Kidney (tissue), 14 donors: ENCODE measurements around the gene NCKAP5. TPM values are rescaled to one million over a fixed set of nuclear protein-coding genes. Genes with fewer than 3 reads are reported as not detected.

Experiments
- DNase-seq, 5 donors: peaks; one replicate each; pipeline ENCODE4 v3.0.0-alpha.2; 2013 to 2020
- FAIRE-seq: peaks from 2 replicates; lab custom pipeline; 2012; peaks lifted over from hg19 to GRCh38; lab: Jason Lieb, UNC
- H3K27ac ChIP-seq, 2 donors: one replicate each; pipeline ENCODE4 v1.7.0; 2013; ENCODE audit warnings: low read depth in 2 of 2, low read length in 2 of 2, inconsistent platforms in 1 of 2
- H3K27me3 ChIP-seq: one replicate; pipeline ENCODE4 v1.7.1; 2013; ENCODE audit warnings: low read length, inconsistent platforms; ENCODE audit not compliant: control insufficient read depth, insufficient read depth
- H3K36me3 ChIP-seq, 3 donors: one replicate each; pipeline versions ENCODE4 v1.7.0 to v1.7.1; 2013; ENCODE audit warnings: low read length in 3 of 3, control low read depth in 1 of 3, inconsistent platforms in 1 of 3; ENCODE audit not compliant: insufficient read depth in 3 of 3, control insufficient read depth in 2 of 3
- H3K4me1 ChIP-seq, 3 donors: one replicate each; pipeline versions ENCODE4 v1.7.0 to v1.7.1; 2013; ENCODE audit warnings: low read length in 3 of 3, inconsistent platforms in 1 of 3, low read depth in 1 of 3; ENCODE audit not compliant: control insufficient read depth in 2 of 3, insufficient read depth in 2 of 3
- H3K4me3 ChIP-seq, 3 donors: one replicate each; pipeline versions ENCODE4 v1.7.0 to v1.8.1; 2013; ENCODE audit warnings: low read length in 3 of 3, control low read depth in 1 of 3, inconsistent platforms in 1 of 3
- H3K9ac ChIP-seq, 3 donors: one replicate each; pipeline versions ENCODE4 v1.7.0 to v1.7.1; 2013; ENCODE audit warnings: low read length in 3 of 3, control low read depth in 1 of 3, inconsistent platforms in 1 of 3
- H3K9me3 ChIP-seq, 3 donors: one replicate each; pipeline versions ENCODE4 v1.7.0 to v1.7.1; 2013; ENCODE audit warnings: low read length in 3 of 3, control low read depth in 1 of 3, inconsistent platforms in 1 of 3; ENCODE audit not compliant: control insufficient read depth in 2 of 3, insufficient read depth in 1 of 3
- CTCF ChIP-seq: IDR thresholded peaks from 3 replicates; pipeline ENCODE4 v1.5.1; 2012; ENCODE audit warnings: mild to moderate bottlenecking, moderate library complexity, borderline replicate concordance; ENCODE audit not compliant: insufficient read depth; ENCODE audit errors: extremely low read depth
- intact Hi-C: fragments of 100-400 bp; cut with DNase I; formaldehyde crosslinking; loops from one replicate; pipeline ENCODE4 v1.11.1; 2022
- polyA plus RNA-seq: library from polyadenylated mRNA; stranded (reverse); fragments of 350-450 nt; fragmentation: Illumina TruSeq; extraction: RNeasy Lipid Tissue Mini Kit (QIAGEN cat#74804); gene quantifications from one replicate; pipeline ENCODE4 v1.2.3, GENCODE V29; 2014; ENCODE audit warnings: low read depth, low replicate concordance; ENCODE audit not compliant: insufficient read depth
- total RNA-seq: library from RNA; stranded (reverse); fragmentation: NEBNext Ultra II Directional; extraction: Animal tissue kit (Norgen Biotek cat#: 25700); gene quantifications from one replicate; pipeline ENCODE4 v1.2.1, GENCODE V29; 2021
- donor health status: control.
- donor health status: control.
- donor health status: control.
- donor health status: control.
- donor health status: control.
- donor health status: DM: yes; HTN: yes; CAD: no.
- donor health status: Normal renal cell carcinoma (clear cell type).

Gene NCKAP5
- total and polyA plus RNA-seq, 2 donors from 2014 or later: 1.8 to 2.9 TPM

DNA sequence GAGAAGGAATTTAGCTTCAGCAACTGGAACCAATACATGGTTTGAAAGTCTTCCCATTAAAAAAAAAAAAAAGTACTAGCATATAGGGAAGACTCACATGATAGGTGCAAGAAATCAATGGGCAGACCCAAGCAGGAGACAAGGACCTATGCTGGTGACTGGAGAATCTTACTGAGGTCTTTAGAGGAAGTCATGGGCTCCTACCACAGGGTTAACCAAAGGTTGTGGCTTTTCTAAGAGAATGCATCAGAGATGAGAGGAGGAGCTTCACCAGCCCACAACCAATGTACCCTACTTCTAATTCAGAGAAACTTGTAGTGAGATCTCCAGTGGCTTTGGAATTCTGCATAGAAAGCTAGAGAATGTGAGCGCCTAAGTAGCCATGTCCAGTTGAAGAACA lies 207.4 kb downstream of the NCKAP5 start:
- Histone ChIP-seq H3K27me3 (no peaks in the 10 kb centered on the region), H3K4me3 (no peak overlapping the region), H3K9ac (no peak overlapping the region), H3K27ac (no peak overlapping the region), H3K4me1 (no peaks in the 10 kb centered on the region), H3K36me3 (no peaks in the 10 kb centered on the region), H3K9me3 (no peaks in the 10 kb centered on the region)
- no peak for DNase-seq
- intact Hi-C loops: no loop called here
- no peak for TF ChIP-seq CTCF
- FAIRE-seq: no peak

GRCh38 chr2:133360190-133360589 lies 208.1 kb downstream of the NCKAP5 start:
- intact Hi-C loops: no loop called here
- Histone ChIP-seq H3K9me3 (no peaks in the 10 kb centered on the region), H3K4me1 (no peaks in the 10 kb centered on the region), H3K9ac (no peak overlapping the region), H3K36me3 (no peaks in the 10 kb centered on the region), H3K27me3 (no peaks in the 10 kb centered on the region), H3K27ac (no peak overlapping the region), H3K4me3 (no peak overlapping the region)
- no peak for TF ChIP-seq CTCF
- no peak for DNase-seq
- FAIRE-seq: no peak

DNA sequence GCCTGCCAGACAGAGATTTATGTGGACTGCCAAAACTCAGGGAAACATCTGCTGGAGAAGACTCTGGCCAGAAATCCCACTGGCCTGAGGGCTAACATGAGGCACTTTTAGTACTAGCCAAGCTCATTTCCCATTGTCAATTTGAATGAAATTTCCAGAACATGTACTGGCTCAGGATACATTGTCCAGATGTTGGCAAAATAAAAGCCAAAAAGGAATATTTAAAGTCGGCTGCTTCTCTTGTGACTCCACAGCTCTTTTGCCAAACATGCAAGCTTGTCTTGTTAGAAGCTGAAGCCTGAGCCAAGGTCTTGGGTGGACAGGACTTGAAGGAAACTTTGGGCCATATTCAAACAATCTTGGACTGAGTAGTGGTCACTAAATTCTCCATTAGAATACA lies 215.5 kb downstream of the NCKAP5 start:
- no peaks in the 10 kb centered on the region for H3K27me3 ChIP-seq
- no peak for TF ChIP-seq CTCF
- H3K9ac ChIP-seq: no peak overlapping the region
- H3K36me3 ChIP-seq: no peaks in the 10 kb centered on the region
- H3K9me3 ChIP-seq: no peaks in the 10 kb centered on the region
- intact Hi-C loops: no loop called here
- DNase-seq (no peak), FAIRE-seq (no peak)
- H3K27ac ChIP-seq: no peak overlapping the region
- no peaks in the 10 kb centered on the region for H3K4me1 ChIP-seq
- no peak overlapping the region for H3K4me3 ChIP-seq

DNA sequence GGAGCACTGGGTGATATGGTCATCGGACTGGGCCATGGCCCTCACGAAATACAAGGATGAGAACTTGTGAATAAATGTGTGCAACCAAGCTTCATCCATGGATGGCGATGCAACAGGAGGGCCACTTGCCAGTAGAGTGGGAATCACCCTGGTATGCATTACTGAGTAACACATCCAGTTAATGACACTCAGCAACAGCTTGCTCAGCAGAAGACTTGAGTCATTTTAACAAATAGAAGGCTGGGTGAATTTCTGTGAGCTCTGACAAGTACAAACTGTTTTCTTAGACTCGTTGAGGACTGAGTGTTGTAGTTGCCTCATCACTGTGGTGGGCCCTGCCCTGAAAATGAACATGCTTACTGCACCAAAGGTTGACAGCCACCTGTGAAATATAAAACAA lies 221.6 kb downstream of the NCKAP5 start:
- Histone ChIP-seq H3K4me1 (no peaks in the 10 kb centered on the region), H3K36me3 (no peaks in the 10 kb centered on the region), H3K27me3 (no peaks in the 10 kb centered on the region), H3K4me3 (no peak overlapping the region), H3K9me3 (no peaks in the 10 kb centered on the region), H3K9ac (no peak overlapping the region), H3K27ac (no peak overlapping the region)
- FAIRE-seq (no peak), DNase-seq (no peak)
- intact Hi-C loops: no loop called here
- no peak for TF ChIP-seq CTCF
